Sigmoid colon (tissue), 4 donors: ENCODE results near the gene TRIM33.

ENCODE experiments used
- EP300 ChIP-seq, 4 donors: sonication (generic); formaldehyde crosslinking; IDR thresholded peaks; one replicate each; pipeline ENCODE4 v1.6.1; 2017; ENCODE audit warnings: antibody characterized with exemption in 4 of 4
- POLR2A ChIP-seq, 2 donors: fragments of 450-650 bp; IDR thresholded peaks; one replicate each; pipeline ENCODE4 v1.6.1; 2016; ENCODE audit warnings: antibody characterized with exemption in 2 of 2, mild to moderate bottlenecking in 2 of 2, moderate library complexity in 2 of 2
- POLR2AphosphoS5 ChIP-seq, 4 donors: sonication (generic); formaldehyde crosslinking; IDR thresholded peaks; one replicate each; pipeline ENCODE4 v1.6.1; 2017; ENCODE audit warnings: antibody characterized with exemption in 4 of 4
- TF ChIP-seq, protein P1 (sequence below), 4 experiments: fragments of 450-650 bp in 3 of 4; fragments of 200-600 bp in 1 of 4; IDR thresholded peaks; one replicate each; pipeline ENCODE4 v1.5.1; 2016 to 2019; ENCODE audit warnings: antibody characterized with exemption in 4 of 4, mild to moderate bottlenecking in 3 of 4, moderate library complexity in 2 of 4

DNA sequence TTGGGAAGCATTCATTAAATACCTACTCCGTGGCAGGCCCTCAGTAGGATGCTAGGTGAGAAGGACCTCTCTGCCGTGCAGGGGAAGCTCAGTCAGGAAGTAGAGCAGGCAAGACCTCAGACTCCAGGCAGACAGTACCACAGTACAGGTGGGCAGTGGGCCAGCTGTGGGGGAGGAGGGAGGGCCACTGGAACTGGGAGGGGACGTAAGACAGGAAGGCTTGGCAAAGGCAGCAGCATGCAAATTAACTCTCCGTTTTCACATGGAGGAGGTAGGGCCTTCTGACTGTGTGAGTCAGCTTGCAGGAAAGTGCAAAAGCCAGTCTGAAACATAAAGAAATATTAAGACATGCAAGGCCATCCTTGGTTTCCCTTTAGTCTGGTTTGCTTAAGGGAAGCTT, 157.7 kb downstream of the TRIM33 start:
- TF ChIP-seq, protein P1, sequence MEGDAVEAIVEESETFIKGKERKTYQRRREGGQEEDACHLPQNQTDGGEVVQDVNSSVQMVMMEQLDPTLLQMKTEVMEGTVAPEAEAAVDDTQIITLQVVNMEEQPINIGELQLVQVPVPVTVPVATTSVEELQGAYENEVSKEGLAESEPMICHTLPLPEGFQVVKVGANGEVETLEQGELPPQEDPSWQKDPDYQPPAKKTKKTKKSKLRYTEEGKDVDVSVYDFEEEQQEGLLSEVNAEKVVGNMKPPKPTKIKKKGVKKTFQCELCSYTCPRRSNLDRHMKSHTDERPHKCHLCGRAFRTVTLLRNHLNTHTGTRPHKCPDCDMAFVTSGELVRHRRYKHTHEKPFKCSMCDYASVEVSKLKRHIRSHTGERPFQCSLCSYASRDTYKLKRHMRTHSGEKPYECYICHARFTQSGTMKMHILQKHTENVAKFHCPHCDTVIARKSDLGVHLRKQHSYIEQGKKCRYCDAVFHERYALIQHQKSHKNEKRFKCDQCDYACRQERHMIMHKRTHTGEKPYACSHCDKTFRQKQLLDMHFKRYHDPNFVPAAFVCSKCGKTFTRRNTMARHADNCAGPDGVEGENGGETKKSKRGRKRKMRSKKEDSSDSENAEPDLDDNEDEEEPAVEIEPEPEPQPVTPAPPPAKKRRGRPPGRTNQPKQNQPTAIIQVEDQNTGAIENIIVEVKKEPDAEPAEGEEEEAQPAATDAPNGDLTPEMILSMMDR (IDR thresholded peaks at IDR 0.05) = no peak
- TF ChIP-seq POLR2A (IDR thresholded peaks at IDR 0.05) = no peak
- TF ChIP-seq EP300 (IDR thresholded peaks at IDR 0.05) = no peak
- TF ChIP-seq POLR2AphosphoS5 (IDR thresholded peaks at IDR 0.05) = peak in 3 of 4 donors; percentile 15 to 28 (median 24)
